Activated CD8-positive, alpha-beta memory T cell treated with anti-CD3 and anti-CD28 coated beads for 24 hours (primary cell): ENCODE data around the gene CATSPERD.
"Not testable (repeated sequence)": the region's sequence is repeated elsewhere in the genome, so short reads cannot be mapped to it uniquely, and the experiment has no call there.

ENCODE experiments used
- DNase-seq: peaks from one replicate; pipeline ENCODE4 v3.0.0-alpha.2; 2020

CATSPERD gene

DNA sequence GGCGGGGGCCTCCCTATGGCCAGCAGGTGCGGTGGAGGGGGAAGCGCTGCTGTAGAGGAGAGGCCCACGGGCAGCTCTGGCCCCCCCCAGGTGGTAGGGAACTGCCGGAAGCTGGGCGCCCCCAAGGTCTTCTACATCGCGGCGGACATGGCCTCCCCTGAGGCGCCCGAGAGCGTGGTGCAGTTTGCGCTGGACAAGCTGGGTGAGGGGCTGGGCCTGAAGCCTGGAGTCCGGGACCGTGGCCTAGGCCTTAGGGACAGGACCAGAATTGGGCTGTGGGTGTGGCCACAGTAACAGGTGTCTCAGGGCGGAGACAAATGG is 34.2 kb upstream of the CATSPERD start:
- no peak for DNase-seq

DNA sequence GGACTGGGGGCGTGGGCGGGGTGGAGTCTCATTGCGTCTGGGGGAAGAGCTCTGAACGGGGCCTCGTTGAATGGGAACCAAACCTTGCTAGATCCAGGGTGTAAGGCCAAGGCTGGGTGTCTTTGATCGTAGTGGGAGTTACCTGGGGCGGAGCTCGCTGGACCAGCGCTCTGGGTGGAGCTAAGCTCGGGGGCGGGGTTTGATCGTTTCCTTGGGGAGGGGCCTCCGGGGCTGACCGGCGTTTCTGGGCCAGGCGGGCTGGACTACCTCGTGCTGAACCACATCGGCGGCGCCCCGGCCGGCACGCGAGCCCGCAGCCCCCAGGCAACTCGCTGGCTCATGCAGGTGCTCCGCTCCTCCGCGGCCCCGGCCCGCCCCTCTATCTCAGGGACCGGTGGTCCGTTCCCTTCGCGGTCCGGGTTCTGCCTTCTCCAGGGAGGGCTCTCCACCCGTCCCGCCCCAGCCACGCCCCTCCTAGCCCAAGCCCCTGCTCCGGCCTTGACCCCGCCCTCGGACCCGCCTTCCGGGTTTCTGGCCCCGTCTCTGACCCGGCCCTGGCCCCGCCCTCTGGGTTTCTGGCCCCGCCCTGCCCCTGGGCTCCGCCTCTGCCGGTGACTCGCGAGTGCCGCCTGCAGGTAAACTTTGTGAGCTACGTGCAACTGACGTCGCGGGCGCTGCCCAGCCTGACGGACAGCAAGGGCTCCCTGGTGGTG is 33.6 kb upstream of the CATSPERD start:
- peak; percentile 100 for DNase-seq

DNA sequence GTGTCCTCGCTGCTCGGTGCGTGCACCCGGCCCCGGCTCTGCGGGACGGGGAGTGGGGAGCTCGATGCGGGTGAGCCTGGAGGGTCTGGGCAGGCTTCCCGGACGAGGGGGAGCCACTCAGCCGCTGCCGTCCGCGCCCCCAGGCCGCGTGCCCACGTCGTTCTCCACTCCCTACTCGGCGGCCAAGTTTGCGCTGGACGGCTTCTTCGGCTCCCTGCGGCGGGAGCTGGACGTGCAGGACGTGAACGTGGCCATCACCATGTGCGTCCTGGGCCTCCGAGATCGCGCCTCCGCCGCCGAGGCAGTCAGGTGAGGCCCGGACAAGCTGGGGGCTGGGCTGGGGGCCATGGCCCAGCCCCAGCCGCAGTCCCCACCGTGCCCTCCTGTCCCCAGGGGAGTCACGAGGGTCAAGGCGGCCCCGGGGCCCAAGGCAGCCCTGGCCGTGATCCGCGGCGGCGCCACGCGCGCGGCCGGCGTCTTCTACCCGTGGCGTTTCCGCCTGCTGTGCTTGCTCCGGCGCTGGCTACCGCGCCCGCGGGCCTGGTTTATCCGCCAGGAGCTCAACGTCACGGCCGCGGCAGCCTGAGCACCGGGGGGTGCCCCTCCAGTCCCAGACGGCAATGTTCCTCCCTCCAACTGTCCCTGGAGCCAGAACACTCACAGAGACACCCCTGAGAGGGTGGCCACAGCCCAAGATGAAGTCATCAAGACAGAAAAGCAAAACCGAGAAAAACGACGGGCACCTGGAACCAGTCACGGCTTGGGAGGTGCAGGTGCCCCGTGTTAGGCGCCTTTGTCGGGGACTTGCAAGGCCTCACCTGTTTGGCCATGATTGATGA is 32.9 kb upstream of the CATSPERD start:
- no peak for DNase-seq

DNA sequence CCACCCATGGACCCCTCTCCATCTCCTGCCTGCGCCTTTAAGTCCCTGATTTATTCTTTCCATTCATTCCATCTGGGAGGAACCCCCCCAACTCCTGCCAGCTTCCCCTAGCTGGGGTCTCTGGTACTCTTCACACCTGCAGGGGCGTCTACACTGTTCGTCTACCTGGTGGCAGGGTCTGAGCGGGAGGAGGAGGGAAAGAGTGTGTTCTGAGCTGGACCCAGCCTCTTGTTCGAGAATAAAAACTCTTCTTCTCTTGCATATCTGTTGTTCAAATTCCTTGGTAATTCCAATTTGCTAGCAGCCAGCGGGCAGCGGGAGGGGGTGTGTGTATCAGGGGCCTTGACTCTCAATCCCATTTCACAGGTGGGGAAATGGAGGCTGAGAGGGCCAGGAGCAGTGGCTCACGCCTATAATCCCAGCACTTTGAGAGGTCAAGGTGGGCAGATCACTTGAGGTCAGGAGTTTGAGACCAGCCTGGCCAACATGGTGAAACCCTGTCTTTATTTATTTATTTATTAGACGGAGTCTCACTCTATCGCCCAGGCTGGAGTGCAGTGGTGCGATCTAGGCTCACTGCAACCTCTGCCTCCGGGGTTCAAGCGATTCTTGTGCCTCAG is 32.1 kb upstream of the CATSPERD start:
- not testable (repeated sequence) for DNase-seq

DNA sequence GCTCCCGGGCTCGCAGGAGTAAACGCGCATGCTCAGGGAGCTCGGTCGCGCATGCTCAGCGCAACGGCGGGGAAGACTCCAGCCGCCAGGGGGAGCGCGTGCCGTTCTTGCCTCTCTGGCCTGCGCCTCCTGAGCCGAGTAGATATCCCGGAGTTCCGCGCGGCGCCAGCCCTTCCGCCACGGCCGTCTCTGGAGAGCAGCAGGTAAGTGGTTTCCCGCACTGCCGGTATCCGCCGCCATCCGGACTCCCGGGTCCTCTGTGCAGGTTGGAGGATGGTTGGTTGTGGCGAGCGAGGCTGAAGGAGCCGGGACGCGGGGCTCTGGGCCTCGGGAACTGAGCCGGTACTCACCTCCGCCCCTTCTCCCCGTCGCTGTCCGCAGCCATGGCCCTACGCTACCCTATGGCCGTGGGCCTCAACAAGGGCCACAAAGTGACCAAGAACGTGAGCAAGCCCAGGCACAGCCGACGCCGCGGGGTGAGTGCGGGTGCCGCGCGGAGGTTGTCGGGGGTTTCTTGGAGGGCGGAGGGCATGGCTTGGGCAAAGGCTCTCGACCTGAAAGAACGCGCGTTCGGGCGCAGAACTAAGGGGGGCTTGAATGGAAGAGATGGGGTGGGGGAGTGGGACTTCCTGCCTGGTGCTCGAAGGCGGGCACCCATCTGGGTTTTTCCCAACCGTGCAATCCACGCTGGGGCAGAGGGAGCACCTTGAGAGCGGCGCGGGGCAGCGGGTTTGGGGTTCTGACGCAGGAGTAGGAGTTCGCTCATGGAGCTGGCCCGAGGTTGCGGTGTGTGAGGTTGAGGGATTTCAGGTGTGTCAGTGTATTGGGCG is 30.1 kb upstream of the CATSPERD start, which contains the start of gene RPL36:
RPL36 (plus strand) TSS at position 171 of the 830 bp plus-strand sequence; CDS start at position 384, 213 bp downstream.
- peak; percentile 100 for DNase-seq

DNA sequence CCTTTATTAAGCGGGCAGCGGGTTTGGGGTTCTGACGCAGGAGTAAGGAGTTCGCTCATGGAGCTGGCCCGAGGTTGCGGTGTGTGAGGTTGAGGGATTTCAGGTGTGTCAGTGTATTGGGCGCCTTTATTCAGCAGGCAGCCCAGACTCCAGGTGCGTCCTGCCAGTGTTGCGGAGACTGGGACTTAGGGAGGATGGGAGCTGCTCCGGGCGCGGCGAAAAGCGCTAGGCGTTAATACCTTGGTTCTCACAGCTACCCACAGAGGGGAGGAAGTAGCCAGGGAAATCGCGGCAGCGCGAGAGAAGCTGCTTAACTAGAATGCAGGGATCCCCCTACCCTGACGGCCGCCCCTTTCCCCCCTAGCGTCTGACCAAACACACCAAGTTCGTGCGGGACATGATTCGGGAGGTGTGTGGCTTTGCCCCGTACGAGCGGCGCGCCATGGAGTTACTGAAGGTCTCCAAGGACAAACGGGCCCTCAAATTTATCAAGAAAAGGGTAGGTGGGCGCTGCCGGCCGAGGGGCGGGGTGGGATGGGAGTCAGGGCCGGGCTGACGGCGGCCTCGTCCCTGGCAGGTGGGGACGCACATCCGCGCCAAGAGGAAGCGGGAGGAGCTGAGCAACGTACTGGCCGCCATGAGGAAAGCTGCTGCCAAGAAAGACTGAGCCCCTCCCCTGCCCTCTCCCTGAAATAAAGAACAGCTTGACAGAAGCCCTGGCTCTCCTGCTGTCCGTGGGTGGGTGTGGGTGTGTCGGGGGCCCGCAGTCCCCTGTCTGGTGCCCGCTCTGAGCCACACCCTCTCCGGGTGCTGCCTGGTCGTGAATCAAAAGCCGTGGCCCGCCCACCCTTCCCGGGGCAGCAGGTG is 29.2 kb upstream of the CATSPERD start:
- DNase-seq = peak; percentile 87

DNA sequence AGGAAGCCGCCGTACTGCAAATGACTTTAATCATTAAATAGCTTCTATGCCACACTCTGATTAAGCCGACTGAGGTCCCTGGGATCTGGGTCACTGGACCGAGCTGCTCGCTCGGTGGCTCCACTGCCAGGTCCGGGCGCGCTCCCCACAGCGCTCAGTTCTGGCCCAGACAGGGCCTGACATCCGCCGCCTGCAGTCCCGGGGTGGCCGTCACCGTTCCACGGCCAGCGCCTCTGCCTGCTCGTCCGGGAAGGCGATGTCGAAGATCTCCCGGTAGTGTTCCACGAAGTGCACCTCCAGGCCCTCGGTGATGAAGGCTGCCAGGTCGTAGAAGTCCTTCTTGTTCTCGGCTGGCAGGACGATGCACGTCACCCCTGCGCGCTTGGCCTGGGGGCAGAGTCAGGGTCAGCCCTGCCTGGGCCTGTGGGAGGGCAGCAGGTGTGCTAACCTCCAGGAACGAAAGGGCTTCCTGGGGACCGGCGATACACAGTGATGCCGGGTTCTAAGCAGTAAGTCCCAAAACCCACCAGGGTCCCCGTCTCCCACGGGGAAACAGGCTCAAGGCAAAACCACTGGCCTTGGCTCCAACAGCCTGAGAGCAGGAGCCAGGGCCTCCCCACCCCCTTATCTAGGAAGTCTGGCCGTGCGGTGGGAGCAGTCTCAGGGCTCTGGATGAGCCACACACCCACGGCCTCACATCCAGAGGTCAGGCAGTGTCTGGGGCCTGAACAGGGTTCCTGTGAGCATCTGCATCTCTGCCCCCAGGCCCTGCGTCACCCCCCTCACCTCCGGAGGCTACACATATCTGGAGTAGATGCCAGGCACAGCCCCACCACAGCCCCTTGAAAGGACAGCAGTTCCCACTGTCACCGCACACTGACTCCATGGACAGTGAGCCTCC is 28.4 kb upstream of the CATSPERD start:
- DNase-seq = peak; percentile 78

DNA sequence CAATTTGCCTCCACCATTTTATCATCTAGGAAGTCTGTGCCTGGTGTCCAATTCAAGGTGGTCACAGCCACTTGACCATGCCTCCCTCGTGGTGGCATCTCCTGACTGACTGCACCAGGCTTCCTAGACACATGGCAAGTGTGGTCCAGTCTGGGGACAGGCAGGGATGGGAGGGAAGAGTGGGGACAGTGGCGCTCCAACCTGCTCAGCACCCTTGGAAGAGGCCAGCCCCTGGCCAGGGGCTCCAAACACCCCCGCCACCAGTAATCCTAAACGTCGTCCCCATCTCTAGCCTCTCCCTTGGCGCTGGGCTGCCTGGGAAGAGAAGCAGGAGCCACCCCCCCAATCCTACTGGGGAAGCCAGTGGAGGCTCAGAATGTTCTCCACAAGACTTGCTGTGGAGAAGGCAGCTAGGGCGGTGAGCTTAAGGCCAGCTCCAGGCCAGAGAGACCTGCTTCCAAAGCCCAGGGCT is 27.7 kb upstream of the CATSPERD start:
- no peak for DNase-seq

DNA sequence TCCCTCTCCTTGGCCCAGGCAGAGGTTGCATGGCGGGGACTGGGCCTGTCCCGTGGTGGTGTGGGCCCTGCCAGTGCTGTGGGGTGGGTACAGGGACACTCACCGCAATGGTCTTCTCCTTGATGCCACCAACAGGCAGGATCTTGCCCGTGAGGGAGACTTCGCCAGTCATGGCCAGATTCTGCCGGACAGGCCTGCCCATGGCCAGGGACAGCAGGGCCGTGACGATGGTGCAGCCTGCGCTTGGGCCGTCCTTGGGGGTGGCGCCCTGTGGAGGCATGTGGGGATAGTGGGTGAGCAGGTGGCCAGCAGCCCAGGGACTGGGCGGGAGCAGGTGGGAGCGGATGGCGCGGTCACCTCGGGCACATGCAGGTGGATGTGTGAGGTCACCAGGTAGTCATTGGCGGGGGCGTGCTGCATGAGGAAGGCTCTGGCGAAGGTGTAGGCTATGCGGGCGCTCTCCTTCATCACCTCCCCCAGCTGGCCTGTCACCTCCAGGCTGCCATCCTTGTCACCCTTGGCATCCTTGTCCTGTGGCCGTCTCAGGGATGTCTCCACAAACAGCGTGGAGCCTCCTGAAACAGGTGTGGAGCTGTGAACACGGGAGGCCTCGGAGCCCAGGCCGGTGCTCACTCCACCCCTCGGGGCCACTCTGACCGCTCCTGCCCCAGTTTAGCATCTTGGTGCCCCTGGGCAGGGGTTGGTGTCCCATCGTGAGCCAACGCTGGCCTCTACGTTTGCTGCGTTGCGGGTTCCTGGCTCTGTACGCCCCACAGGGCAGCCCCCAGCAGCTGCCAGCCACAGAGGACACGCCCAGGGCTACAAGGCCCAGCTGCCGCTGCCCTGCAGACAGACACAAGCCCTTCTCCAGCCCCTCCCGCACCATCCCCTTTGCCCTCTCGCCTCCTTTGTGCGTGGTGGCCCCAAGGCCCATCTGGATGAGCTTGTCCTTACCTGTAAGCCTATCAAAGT is 27.0 kb upstream of the CATSPERD start:
- peak; percentile 77 for DNase-seq

DNA sequence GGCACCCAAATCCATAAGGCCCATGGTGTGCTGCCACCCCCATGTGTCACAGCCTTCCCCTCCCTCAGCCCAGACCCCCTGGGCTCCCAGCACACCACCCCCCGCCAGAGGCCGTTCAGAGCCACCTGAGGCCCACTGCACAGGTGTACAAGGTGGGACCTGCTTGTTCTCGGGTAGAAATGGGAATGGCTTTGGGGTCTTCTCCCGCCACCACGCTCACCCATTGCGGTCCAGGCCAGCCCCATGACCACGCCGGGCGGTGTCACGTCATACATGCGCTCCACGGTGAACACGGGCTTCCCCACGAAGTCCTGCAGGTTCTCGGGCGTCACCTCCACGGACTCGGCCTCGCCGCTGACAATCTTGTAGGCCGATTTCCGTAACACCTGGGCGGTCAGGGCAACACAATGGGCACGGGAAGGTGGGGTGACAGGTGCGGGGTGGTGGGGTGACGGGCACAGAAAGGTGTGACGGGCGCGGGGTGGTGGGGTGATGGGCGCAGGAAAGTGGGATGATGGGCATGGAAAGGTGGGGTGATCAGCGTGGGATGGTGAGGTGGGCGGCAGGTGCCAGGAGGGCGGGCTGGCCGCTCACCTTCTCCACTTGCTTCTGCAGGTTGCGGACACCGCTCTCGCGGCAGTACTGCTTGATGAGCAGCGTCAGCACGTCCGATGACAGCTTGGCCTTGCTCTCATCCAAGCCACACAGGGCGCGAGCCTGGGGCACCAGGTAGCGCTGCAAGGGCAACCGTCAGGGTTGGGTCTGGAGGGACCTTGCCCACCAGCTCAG is 26.1 kb upstream of the CATSPERD start:
- DNase-seq = no peak

DNA sequence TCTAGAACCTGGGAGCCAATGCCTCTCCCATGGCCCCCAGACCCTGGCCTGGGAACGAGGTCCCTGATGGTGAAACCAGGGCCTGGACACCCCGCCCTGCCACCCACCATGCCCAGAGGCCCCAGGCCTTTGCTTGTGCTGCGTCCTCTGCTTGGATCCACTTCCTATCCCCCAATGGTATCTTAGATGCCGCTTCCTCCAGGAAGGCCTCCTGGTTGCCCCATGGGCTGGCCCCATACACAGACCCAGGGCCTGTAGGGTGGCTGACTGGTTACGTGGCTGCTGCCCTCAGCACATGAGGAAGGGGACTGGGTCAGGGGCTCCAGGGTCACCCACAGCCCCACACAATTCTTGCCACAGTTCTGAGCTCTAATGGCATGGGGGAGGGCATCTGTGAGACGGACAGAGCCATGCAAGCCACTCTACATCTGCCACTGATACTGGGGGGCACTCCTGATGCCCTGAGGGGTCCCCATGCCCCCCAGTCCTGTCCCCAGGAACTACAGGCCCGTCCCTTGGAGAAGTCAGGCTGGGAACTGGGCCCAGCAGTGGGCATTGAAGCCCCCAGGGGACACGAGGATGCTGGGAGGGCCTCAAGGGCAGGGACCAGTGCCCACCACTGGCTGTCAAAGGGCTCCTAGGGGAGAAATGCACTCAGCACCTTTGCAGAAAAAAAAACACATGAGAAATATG is 25.3 kb upstream of the CATSPERD start:
- DNase-seq = no peak

DNA sequence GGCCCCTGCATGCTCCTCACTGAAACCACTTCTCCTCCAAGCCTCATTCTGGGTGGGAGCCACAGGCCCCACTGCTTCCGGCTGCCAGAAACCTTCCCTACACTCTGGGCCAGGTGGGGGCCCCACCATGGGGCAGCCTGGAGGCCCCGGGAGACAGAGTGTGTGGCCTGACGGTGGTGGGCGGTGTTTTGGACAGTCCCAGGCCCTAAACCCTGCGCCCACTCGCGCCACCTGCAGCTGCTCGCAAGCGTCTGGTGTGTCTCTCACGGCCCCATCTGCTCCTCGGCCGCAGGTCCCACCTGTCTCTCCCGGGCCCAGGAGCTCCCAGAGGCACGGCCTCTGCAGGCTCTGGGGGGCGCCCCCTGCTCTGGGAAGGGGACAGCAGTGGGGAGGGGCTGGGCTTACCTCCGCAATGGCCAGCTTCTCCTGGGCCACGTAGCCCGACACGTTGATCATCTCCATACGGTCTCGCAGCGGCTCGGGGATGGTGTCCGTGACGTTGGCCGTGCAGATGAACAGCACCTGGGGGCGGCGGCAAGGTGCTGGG is 24.7 kb upstream of the CATSPERD start:
- no peak for DNase-seq

DNA sequence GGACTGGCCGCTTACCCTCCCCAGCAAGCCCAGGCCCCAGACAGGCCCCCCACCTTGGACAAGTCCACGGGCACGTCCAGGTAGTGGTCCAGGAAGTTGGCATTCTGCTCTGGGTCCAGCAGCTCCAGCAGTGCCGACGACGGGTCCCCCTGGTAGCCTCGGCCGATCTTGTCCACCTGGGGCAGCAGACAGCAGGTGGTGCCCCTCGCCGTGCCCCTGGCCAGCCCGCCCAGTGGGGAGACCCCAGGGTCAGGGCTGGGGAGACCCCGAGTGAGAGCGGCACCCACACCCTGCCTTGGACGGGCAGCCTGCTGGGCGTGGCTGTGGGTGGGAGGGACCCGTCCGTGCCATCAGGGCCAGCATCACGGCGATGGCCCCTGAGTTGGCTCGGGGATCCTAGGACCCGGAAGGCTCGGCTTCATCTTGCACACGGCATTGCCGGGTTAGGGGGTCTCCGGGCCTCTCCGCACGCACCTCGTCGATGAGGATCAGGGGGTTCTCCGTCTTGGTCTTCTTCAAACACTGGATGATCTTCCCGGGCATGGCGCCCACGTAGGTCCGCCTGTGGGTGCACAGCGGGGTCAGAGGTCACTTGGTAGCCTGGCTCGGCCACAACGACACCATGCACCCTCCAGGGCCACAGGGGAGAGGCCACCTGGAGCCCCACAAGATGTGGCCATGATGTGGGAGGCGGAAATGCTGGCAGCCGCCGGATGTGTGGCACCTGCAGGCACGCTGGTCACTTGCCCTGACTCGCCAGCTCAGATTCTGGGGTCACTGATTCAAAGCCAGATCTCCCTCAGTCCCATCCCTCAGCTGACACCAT is 24.0 kb upstream of the CATSPERD start:
- DNase-seq = no peak

DNA sequence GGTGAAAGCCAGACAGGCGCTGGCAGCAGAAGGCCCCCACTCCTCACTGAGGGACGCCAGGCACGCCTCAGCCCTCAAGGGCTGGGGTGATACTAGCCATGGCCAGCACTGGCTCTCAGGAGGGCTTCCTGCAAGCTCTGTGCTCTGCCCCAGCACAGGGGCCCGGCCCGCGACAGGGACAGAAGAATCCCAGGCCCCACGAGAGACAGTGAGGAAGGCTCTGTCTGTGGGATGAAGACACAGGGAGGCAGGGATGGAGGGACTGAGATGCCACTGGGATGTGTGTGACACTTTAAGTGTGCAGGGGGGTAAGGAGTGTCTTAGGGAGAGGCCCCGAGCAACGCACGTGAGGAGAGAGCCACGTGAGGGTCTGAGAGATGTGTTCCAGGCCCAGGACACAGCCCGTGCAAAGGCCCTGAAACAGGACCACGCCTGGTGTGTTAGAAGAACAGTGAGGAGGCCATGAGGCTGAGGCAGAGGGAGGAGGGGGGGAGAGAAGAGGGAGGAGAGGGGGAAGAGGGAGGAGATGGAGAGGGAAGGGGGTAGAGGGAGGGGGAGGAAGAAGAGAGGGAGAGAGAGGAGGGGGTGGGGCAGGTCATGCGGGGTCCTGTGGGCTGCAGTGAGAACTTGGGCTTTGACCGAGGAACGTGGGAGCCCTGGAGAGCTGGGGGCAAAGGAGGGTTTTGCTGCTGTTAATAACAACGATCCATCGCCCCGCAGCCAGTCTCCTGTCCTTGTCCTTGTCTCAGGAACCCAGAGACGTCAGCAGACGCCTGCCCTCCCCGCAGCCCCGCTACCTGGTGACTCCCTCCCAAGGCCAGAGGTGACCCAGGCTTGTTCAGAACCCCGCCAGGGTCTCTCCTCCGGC is 23.2 kb upstream of the CATSPERD start:
- no peak for DNase-seq

DNA sequence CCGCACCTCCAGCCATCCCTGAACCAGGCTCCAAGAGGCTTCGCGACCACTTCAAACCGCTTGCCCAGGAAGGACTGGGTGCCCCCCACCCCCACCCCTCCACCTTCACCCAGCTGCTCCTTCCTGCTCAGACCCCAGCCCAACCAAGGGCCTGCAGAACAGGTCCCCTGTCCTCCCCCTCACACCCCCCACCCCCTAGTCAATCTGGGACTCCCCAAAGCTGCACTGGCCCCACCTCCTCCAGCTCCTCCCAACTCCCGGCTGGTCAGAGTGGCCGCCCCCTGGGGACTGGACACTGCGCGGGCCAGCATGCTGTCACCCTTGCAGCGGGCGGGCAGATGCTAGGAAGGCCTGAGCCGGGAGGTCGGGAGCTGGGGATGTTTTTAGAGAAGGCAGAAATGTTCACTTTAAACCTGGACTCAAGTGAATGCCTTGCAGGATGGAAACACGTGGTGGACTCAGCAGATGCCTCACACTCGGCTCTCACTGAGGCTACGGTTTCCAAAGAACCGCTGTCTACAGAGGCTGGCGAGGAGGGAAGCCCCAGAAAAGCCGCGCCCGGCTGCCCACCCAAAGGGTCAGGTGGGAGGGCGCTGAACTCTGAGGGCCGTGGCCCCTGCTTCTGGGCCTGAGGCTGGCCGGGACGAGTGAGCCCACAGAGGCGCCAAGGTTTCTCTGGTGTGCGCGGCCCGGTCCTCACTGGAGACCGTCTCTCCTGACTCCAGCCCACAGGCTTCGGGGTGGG is 22.4 kb upstream of the CATSPERD start:
- no peak for DNase-seq
